ENCODE data around the gene RBMY1E.
"Not testable (repeated sequence)": the region's sequence is repeated elsewhere in the genome, so short reads cannot be mapped to it uniquely, and the experiment has no call there.

The RBMY1E gene

GRCh38 chrY:21917932-21918331, at the start of gene RBMY1E:
RBMY1E (minus strand) TSS chrY:21918032; CDS start chrY:21916054, 1,978 bp downstream.
- DNase-seq (ENCODE audit: low read depth): not testable (repeated sequence)

GRCh38 chrY:21894426-21894825, 23.4 kb downstream of the RBMY1E start, which contains the start of gene RBMY1D:
RBMY1D (minus strand) TSS chrY:21894526; CDS start chrY:21892513, 2,013 bp downstream.
- DNase-seq (ENCODE audit: low read depth): not testable (repeated sequence)

GRCh38 chrY:21869407-21870076, 48.3 kb downstream of the RBMY1E start:
- DNase-seq (ENCODE audit: low read depth): not testable (repeated sequence)
